OCI-LY1 (cell line): ENCODE measurements around the gene ACCSL.
A peak's percentile ranks its signal among the peaks of the same experiment; 100 is the strongest.

Experiments
- H2AFZ ChIP-seq: fragments of 200-600 bp; sonication (generic), shearing (Covaris generic); 2 replicates; pipeline ENCODE4 v1.6.0; 2014; ENCODE audit warnings: antibody characterized with exemption, mild to moderate bottlenecking, low read length
- H3F3A ChIP-seq: fragments of 200-600 bp; sonication (generic), shearing (Covaris generic); 2 replicates; pipeline ENCODE4 v1.6.0; 2014; ENCODE audit warnings: mild to moderate bottlenecking, antibody characterized with exemption, low read length, moderate library complexity; ENCODE audit not compliant: insufficient read depth
- H3K27ac ChIP-seq: fragments of 200-600 bp; sonication (generic); 2 replicates; pipeline ENCODE4 v1.5.1; 2014; ENCODE audit warnings: low read length, mixed run types, mild to moderate bottlenecking, low read depth; ENCODE audit not compliant: poor library complexity, severe bottlenecking
- H3K27me3 ChIP-seq: fragments of 200-600 bp; sonication (generic); 2 replicates; pipeline ENCODE4 v1.6.0; 2014; ENCODE audit warnings: antibody characterized with exemption, mild to moderate bottlenecking, low read length, moderate library complexity; ENCODE audit not compliant: insufficient read depth
- H3K36me3 ChIP-seq: fragments of 200-600 bp; sonication (generic); 2 replicates; pipeline ENCODE4 v1.6.1; 2014; ENCODE audit warnings: mild to moderate bottlenecking, antibody characterized with exemption, low read length, moderate library complexity, mixed read lengths; ENCODE audit not compliant: insufficient read depth
- H3K4me1 ChIP-seq: fragments of 200-600 bp; sonication (generic); 2 replicates; pipeline ENCODE4 v1.5.1; 2014; ENCODE audit warnings: mild to moderate bottlenecking, low read length, moderate library complexity; ENCODE audit not compliant: insufficient read depth, severe bottlenecking
- H3K4me2 ChIP-seq: fragments of 200-600 bp; sonication (generic), shearing (Covaris generic); 2 replicates; pipeline ENCODE4 v1.6.1; 2014; ENCODE audit warnings: low read length
- H3K4me3 ChIP-seq: fragments of 200-600 bp; sonication (generic); 2 replicates; pipeline ENCODE4 v1.5.1; 2014; ENCODE audit warnings: low read length, low read depth, mild to moderate bottlenecking, mixed read lengths; ENCODE audit not compliant: poor library complexity, severe bottlenecking
- H3K79me2 ChIP-seq: fragments of 200-600 bp; shearing (Covaris generic); 2 replicates; pipeline ENCODE4 v1.6.1; 2016; ENCODE audit warnings: mixed run types, low read length, mixed read lengths; ENCODE audit not compliant: insufficient read depth
- H3K9ac ChIP-seq: fragments of 200-600 bp; sonication (generic), shearing (Covaris generic); 2 replicates; pipeline ENCODE4 v1.6.1; 2014; ENCODE audit warnings: mild to moderate bottlenecking, low read length, mixed read lengths
- H3K9me2 ChIP-seq: fragments of 200-600 bp; sonication (generic), shearing (Covaris generic); 2 replicates; pipeline ENCODE4 v1.6.1; 2014; ENCODE audit warnings: low read depth, mild to moderate bottlenecking, low read length, mixed read lengths
- H3K9me3 ChIP-seq: fragments of 200-600 bp; shearing (Covaris generic); 2 replicates; pipeline ENCODE4 v1.6.1; 2014; ENCODE audit warnings: low read length, mixed read lengths
- H4K20me1 ChIP-seq: fragments of 200-600 bp; sonication (generic), shearing (Covaris generic); 2 replicates; pipeline ENCODE4 v1.6.0; 2016; ENCODE audit warnings: mild to moderate bottlenecking, low read length; ENCODE audit not compliant: insufficient read depth
- EZH2 ChIP-seq: fragments of 200-600 bp; sonication (generic), shearing (Covaris generic); IDR thresholded peaks from 2 replicates; pipeline ENCODE4 v1.8.0; 2017; ENCODE audit warnings: borderline replicate concordance, mixed run types, mild to moderate bottlenecking, antibody characterized with exemption, low read length, moderate library complexity, mixed read lengths
- TF ChIP-seq, protein P1 (sequence below): fragments of 200-600 bp; sonication (generic), shearing (Covaris generic); IDR thresholded peaks from 2 replicates; pipeline ENCODE4 v1.5.1; 2017; ENCODE audit warnings: mild to moderate bottlenecking, antibody characterized with exemption, low read length, moderate library complexity, mixed read lengths

The ACCSL gene

GRCh38 chr11:44005063-44005701, 42.6 kb upstream of the ACCSL start:
- H3K4me2 ChIP-seq = peak overlapping the region; percentile 26; the same call in 1 of the 2 replicates
- TF ChIP-seq, protein P1, sequence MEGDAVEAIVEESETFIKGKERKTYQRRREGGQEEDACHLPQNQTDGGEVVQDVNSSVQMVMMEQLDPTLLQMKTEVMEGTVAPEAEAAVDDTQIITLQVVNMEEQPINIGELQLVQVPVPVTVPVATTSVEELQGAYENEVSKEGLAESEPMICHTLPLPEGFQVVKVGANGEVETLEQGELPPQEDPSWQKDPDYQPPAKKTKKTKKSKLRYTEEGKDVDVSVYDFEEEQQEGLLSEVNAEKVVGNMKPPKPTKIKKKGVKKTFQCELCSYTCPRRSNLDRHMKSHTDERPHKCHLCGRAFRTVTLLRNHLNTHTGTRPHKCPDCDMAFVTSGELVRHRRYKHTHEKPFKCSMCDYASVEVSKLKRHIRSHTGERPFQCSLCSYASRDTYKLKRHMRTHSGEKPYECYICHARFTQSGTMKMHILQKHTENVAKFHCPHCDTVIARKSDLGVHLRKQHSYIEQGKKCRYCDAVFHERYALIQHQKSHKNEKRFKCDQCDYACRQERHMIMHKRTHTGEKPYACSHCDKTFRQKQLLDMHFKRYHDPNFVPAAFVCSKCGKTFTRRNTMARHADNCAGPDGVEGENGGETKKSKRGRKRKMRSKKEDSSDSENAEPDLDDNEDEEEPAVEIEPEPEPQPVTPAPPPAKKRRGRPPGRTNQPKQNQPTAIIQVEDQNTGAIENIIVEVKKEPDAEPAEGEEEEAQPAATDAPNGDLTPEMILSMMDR = no peak
- TF ChIP-seq EZH2 = no peak
- H3K36me3 ChIP-seq = no peaks in the 10 kb centered on the region
- H3K79me2 ChIP-seq = no peaks in the 10 kb centered on the region
- H3F3A ChIP-seq = no peaks in the 10 kb centered on the region
- no peak overlapping the region for H3K27ac ChIP-seq
- no peaks in the 10 kb centered on the region for H3K27me3 ChIP-seq
- H4K20me1 ChIP-seq = no peaks in the 10 kb centered on the region
- peaks cover 10% of the 10 kb centered on the region for H3K4me1 ChIP-seq
- H3K4me3 ChIP-seq = no peak overlapping the region
- H3K9me2 ChIP-seq = no peaks in the 10 kb centered on the region
- H3K9me3 ChIP-seq = no peaks in the 10 kb centered on the region
- no peak overlapping the region for H3K9ac ChIP-seq
- no peak overlapping the region for H2AFZ ChIP-seq

- H3K27me3 ChIP-seq = no peaks in the 10 kb centered on the region
Observed at GRCh38 chr11:44005956-44006355, 41.8 kb upstream of the ACCSL start.

DNA sequence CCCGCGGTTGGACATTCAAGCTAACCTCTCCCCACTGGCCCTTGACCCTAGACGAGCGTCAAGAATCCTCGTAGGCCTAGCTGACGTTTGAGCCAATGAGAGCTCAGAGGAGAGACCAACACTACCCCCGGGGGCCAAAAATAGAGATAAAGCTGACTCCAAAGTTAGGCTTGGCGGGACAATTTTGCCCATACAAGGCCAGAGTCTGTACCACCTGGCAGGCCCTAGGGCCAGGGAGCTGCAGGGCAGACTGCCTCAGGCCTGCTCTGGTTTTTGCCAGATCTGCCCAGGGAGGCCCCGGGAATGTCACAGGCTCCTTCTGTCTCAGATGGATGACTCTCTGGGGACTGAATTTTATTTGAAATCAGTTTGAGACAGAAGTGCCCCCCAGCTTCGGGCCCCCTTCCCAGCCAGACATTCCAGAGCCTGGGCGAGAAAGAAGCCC, 40.8 kb upstream of the ACCSL start:
- Histone ChIP-seq H3K9me3 (no peaks in the 10 kb centered on the region), H3K27me3 (no peaks in the 10 kb centered on the region), H3K4me2 (no peak overlapping the region), H3K9ac (no peak overlapping the region), H3K36me3 (no peaks in the 10 kb centered on the region), H3K27ac (no peak overlapping the region), H2AFZ (no peak overlapping the region), H3K79me2 (no peaks in the 10 kb centered on the region), H3K4me1 (peaks cover 10% of the 10 kb centered on the region), H4K20me1 (no peaks in the 10 kb centered on the region), H3F3A (no peaks in the 10 kb centered on the region), H3K4me3 (no peak overlapping the region), H3K9me2 (no peaks in the 10 kb centered on the region)
- no peak for TF ChIP-seq EZH2
- TF ChIP-seq, protein P1 = no peak

More at GRCh38 chr11:44005956-44006355, 41.8 kb upstream of the ACCSL start:
- H2AFZ ChIP-seq = no peak overlapping the region
- peaks cover 10% of the 10 kb centered on the region for H3K4me1 ChIP-seq
- no peak overlapping the region for H3K4me3 ChIP-seq
- no peaks in the 10 kb centered on the region for H3K9me3 ChIP-seq
- H3F3A ChIP-seq = no peaks in the 10 kb centered on the region
- TF ChIP-seq, protein P1 = no peak
- TF ChIP-seq EZH2 = no peak
- no peak overlapping the region for H3K4me2 ChIP-seq
- H4K20me1 ChIP-seq = no peaks in the 10 kb centered on the region
- H3K36me3 ChIP-seq = no peaks in the 10 kb centered on the region
- H3K27ac ChIP-seq = no peak overlapping the region
- H3K9ac ChIP-seq = no peak overlapping the region
- no peaks in the 10 kb centered on the region for H3K9me2 ChIP-seq
- H3K79me2 ChIP-seq = no peaks in the 10 kb centered on the region
